Measurements from ENCODE around the gene BMPER.

BMPER gene

GRCh38 chr7:33958104-33958503, 52.8 kb downstream of the BMPER start:
- Histone ChIP-seq H3K9me3 (ENCODE audit: low read length) (no peaks in the 10 kb centered on the region), H3K4me1 (ENCODE audit: insufficient read depth, low read length) (no peaks in the 10 kb centered on the region), H3K4me3 (ENCODE audit: low read depth in 1 of 2, low read length in 2 of 2) (no peak overlapping the region), H3K36me3 (ENCODE audit: insufficient read depth, low read length) (no peaks in the 10 kb centered on the region), H3K27me3 (ENCODE audit: control insufficient read depth in 1 of 2, insufficient read depth in 2 of 2, low read length in 2 of 2) (no peaks in the 10 kb centered on the region), H3K9ac (ENCODE audit: low read length) (no peak overlapping the region), H3K27ac (ENCODE audit: low read depth, low read length) (no peak overlapping the region)

- Histone ChIP-seq H3K4me1 (ENCODE audit: insufficient read depth, low read length) (no peaks in the 10 kb centered on the region), H3K9ac (ENCODE audit: low read length) (no peak overlapping the region), H3K4me3 (ENCODE audit: low read depth in 1 of 2, low read length in 2 of 2) (no peak overlapping the region), H3K36me3 (ENCODE audit: insufficient read depth, low read length) (no peaks in the 10 kb centered on the region), H3K9me3 (ENCODE audit: low read length) (no peaks in the 10 kb centered on the region), H3K27ac (ENCODE audit: low read depth, low read length) (no peak overlapping the region), H3K27me3 (ENCODE audit: control insufficient read depth in 1 of 2, insufficient read depth in 2 of 2, low read length in 2 of 2) (no peaks in the 10 kb centered on the region)
Measured at GRCh38 chr7:33959676-33960075, 54.3 kb downstream of the BMPER start.

GRCh38 chr7:33961948-33962347, 56.6 kb downstream of the BMPER start:
- Histone ChIP-seq H3K9me3 (ENCODE audit: low read length) (no peaks in the 10 kb centered on the region), H3K9ac (ENCODE audit: low read length) (no peak overlapping the region), H3K4me1 (ENCODE audit: insufficient read depth, low read length) (no peaks in the 10 kb centered on the region), H3K27ac (ENCODE audit: low read depth, low read length) (no peak overlapping the region), H3K4me3 (ENCODE audit: low read depth in 1 of 2, low read length in 2 of 2) (no peak overlapping the region), H3K27me3 (ENCODE audit: control insufficient read depth in 1 of 2, insufficient read depth in 2 of 2, low read length in 2 of 2) (no peaks in the 10 kb centered on the region), H3K36me3 (ENCODE audit: insufficient read depth, low read length) (no peaks in the 10 kb centered on the region)

GRCh38 chr7:33964417-33965182, 59.3 kb downstream of the BMPER start:
- Histone ChIP-seq H3K4me3 (ENCODE audit: low read depth in 1 of 2, low read length in 2 of 2) (no peak overlapping the region), H3K36me3 (ENCODE audit: insufficient read depth, low read length) (no peaks in the 10 kb centered on the region), H3K9ac (ENCODE audit: low read length) (no peak overlapping the region), H3K9me3 (ENCODE audit: low read length) (no peaks in the 10 kb centered on the region), H3K27me3 (ENCODE audit: control insufficient read depth in 1 of 2, insufficient read depth in 2 of 2, low read length in 2 of 2) (no peaks in the 10 kb centered on the region), H3K27ac (ENCODE audit: low read depth, low read length) (no peak overlapping the region), H3K4me1 (ENCODE audit: insufficient read depth, low read length) (no peaks in the 10 kb centered on the region)

- Histone ChIP-seq H3K36me3 (ENCODE audit: insufficient read depth, low read length) (no peaks in the 10 kb centered on the region), H3K9ac (ENCODE audit: low read length) (no peak overlapping the region), H3K4me3 (ENCODE audit: low read depth in 1 of 2, low read length in 2 of 2) (no peak overlapping the region), H3K27me3 (ENCODE audit: control insufficient read depth in 1 of 2, insufficient read depth in 2 of 2, low read length in 2 of 2) (no peaks in the 10 kb centered on the region), H3K4me1 (ENCODE audit: insufficient read depth, low read length) (no peaks in the 10 kb centered on the region), H3K9me3 (ENCODE audit: low read length) (no peaks in the 10 kb centered on the region), H3K27ac (ENCODE audit: low read depth, low read length) (no peak overlapping the region)
Measured at GRCh38 chr7:33965183-33965744, 59.9 kb downstream of the BMPER start.

GRCh38 chr7:33968591-33968990, 63.3 kb downstream of the BMPER start:
- Histone ChIP-seq H3K27me3 (ENCODE audit: control insufficient read depth in 1 of 2, insufficient read depth in 2 of 2, low read length in 2 of 2) (no peaks in the 10 kb centered on the region), H3K9ac (ENCODE audit: low read length) (no peak overlapping the region), H3K36me3 (ENCODE audit: insufficient read depth, low read length) (no peaks in the 10 kb centered on the region), H3K27ac (ENCODE audit: low read depth, low read length) (no peak overlapping the region), H3K4me3 (ENCODE audit: low read depth in 1 of 2, low read length in 2 of 2) (no peak overlapping the region), H3K9me3 (ENCODE audit: low read length) (no peaks in the 10 kb centered on the region), H3K4me1 (ENCODE audit: insufficient read depth, low read length) (no peaks in the 10 kb centered on the region)

GRCh38 chr7:33970536-33970935, 65.2 kb downstream of the BMPER start:
- no peak overlapping the region for H3K27ac ChIP-seq (ENCODE audit: low read depth, low read length)
- H3K4me1 ChIP-seq (ENCODE audit: insufficient read depth, low read length) = no peaks in the 10 kb centered on the region
- H3K9me3 ChIP-seq (ENCODE audit: low read length) = no peaks in the 10 kb centered on the region
- H3K36me3 ChIP-seq (ENCODE audit: insufficient read depth, low read length) = no peaks in the 10 kb centered on the region
- no peaks in the 10 kb centered on the region for H3K27me3 ChIP-seq (ENCODE audit: control insufficient read depth in 1 of 2, insufficient read depth in 2 of 2, low read length in 2 of 2)
- H3K9ac ChIP-seq (ENCODE audit: low read length) = no peak overlapping the region
- no peak overlapping the region for H3K4me3 ChIP-seq (ENCODE audit: low read depth in 1 of 2, low read length in 2 of 2)

GRCh38 chr7:33971106-33971505, 65.8 kb downstream of the BMPER start:
- Histone ChIP-seq H3K4me1 (ENCODE audit: insufficient read depth, low read length) (no peaks in the 10 kb centered on the region), H3K27ac (ENCODE audit: low read depth, low read length) (no peak overlapping the region), H3K9ac (ENCODE audit: low read length) (no peak overlapping the region), H3K27me3 (ENCODE audit: control insufficient read depth in 1 of 2, insufficient read depth in 2 of 2, low read length in 2 of 2) (no peaks in the 10 kb centered on the region), H3K36me3 (ENCODE audit: insufficient read depth, low read length) (no peaks in the 10 kb centered on the region), H3K9me3 (ENCODE audit: low read length) (no peaks in the 10 kb centered on the region), H3K4me3 (ENCODE audit: low read depth in 1 of 2, low read length in 2 of 2) (no peak overlapping the region)

GRCh38 chr7:33973231-33974015, 68.1 kb downstream of the BMPER start:
- H3K27me3 ChIP-seq (ENCODE audit: control insufficient read depth in 1 of 2, insufficient read depth in 2 of 2, low read length in 2 of 2) = no peaks in the 10 kb centered on the region
- H3K27ac ChIP-seq (ENCODE audit: low read depth, low read length) = no peak overlapping the region
- no peaks in the 10 kb centered on the region for H3K36me3 ChIP-seq (ENCODE audit: insufficient read depth, low read length)
- H3K4me1 ChIP-seq (ENCODE audit: insufficient read depth, low read length) = no peaks in the 10 kb centered on the region
- H3K4me3 ChIP-seq (ENCODE audit: low read depth in 1 of 2, low read length in 2 of 2) = no peak overlapping the region
- H3K9ac ChIP-seq (ENCODE audit: low read length) = no peak overlapping the region
- H3K9me3 ChIP-seq (ENCODE audit: low read length) = no peaks in the 10 kb centered on the region

GRCh38 chr7:33979300-33979806, 74.0 kb downstream of the BMPER start:
- no peak overlapping the region for H3K27ac ChIP-seq (ENCODE audit: low read depth, low read length)

GRCh38 chr7:33979807-33980355, 74.5 kb downstream of the BMPER start:
- no peaks in the 10 kb centered on the region for H3K27me3 ChIP-seq (ENCODE audit: control insufficient read depth in 1 of 2, insufficient read depth in 2 of 2, low read length in 2 of 2)
- no peaks in the 10 kb centered on the region for H3K36me3 ChIP-seq (ENCODE audit: insufficient read depth, low read length)
- no peak overlapping the region for H3K4me3 ChIP-seq (ENCODE audit: low read depth in 1 of 2, low read length in 2 of 2)
- H3K9me3 ChIP-seq (ENCODE audit: low read length) = no peaks in the 10 kb centered on the region
- no peak overlapping the region for H3K9ac ChIP-seq (ENCODE audit: low read length)
- no peak overlapping the region for H3K27ac ChIP-seq (ENCODE audit: low read depth, low read length)
- no peaks in the 10 kb centered on the region for H3K4me1 ChIP-seq (ENCODE audit: insufficient read depth, low read length)

More at GRCh38 chr7:33979300-33979806, 74.0 kb downstream of the BMPER start:
- Histone ChIP-seq H3K9ac (ENCODE audit: low read length) (no peak overlapping the region), H3K4me1 (ENCODE audit: insufficient read depth, low read length) (no peaks in the 10 kb centered on the region), H3K9me3 (ENCODE audit: low read length) (no peaks in the 10 kb centered on the region), H3K27me3 (ENCODE audit: control insufficient read depth in 1 of 2, insufficient read depth in 2 of 2, low read length in 2 of 2) (no peaks in the 10 kb centered on the region), H3K4me3 (ENCODE audit: low read depth in 1 of 2, low read length in 2 of 2) (no peak overlapping the region), H3K36me3 (ENCODE audit: insufficient read depth, low read length) (no peaks in the 10 kb centered on the region)
